CD4-positive, alpha-beta T cell (primary cell): ENCODE data around the gene CACNB2. TPM values are rescaled to one million over a fixed set of nuclear protein-coding genes. Genes with fewer than 3 reads are reported as not detected.
A peak's percentile ranks its signal among the peaks of the same experiment; 100 is the strongest.

Experiments
- ATAC-seq: fragments of 200-7000 bp; cut with Tn5 transposase; one replicate; pipeline ENCODE4 v1.10.0; 2022; ENCODE audit warnings: mild to moderate bottlenecking; ENCODE audit not compliant: poor library complexity
- CTCF ChIA-PET: fragments of 350-600 bp; sonication (Branson Sonifier 250); formaldehyde crosslinking; loops from one replicate; lab custom pipeline; 2021; ENCODE audit warnings: antibody characterized with exemption, inconsistent platforms; lab: Charles Lee
- POLR2A ChIA-PET: fragments of 350-600 bp; sonication (Branson Sonifier 250); formaldehyde crosslinking; loops from one replicate; lab custom pipeline; 2021; ENCODE audit warnings: antibody characterized with exemption, inconsistent platforms; lab: Charles Lee
- DNase-seq, 14 experiments: peaks; one replicate each; pipeline ENCODE4 v3.0.0-alpha.2; 2013 to 2020; ENCODE audit warnings: mixed read lengths in 2 of 14
- H3K27ac ChIP-seq, 2 donors: one replicate each; pipeline versions ENCODE4 v1.5.1 to v1.7.0; 2013; ENCODE audit warnings: low read length in 2 of 2, low read depth in 1 of 2, mild to moderate bottlenecking in 1 of 2
- H3K27me3 ChIP-seq, 2 experiments: 1 replicate in 1 of 2; 2 replicates in 1 of 2; pipeline versions ENCODE4 v1.6.1 to v1.7.0; 2013; ENCODE audit warnings: low read length in 2 of 2, control low read depth in 1 of 2, mild to moderate bottlenecking in 1 of 2, moderate library complexity in 1 of 2; ENCODE audit not compliant: insufficient read depth in 2 of 2, control insufficient read depth in 1 of 2
- H3K36me3 ChIP-seq: one replicate; pipeline ENCODE4 v1.6.1; 2013; ENCODE audit warnings: low read length, control low read depth; ENCODE audit not compliant: insufficient read depth
- H3K4me1 ChIP-seq: one replicate; pipeline ENCODE4 v1.6.1; 2013; ENCODE audit warnings: low read length, control low read depth; ENCODE audit not compliant: insufficient read depth
- H3K4me3 ChIP-seq: one replicate; pipeline ENCODE4 v1.5.1; 2013; ENCODE audit warnings: mild to moderate bottlenecking, low read length, moderate library complexity
- H3K9me3 ChIP-seq, 2 experiments: 1 replicate in 1 of 2; 2 replicates in 1 of 2; pipeline versions ENCODE4 v1.6.1 to v1.7.0; 2013; ENCODE audit warnings: low read length in 2 of 2, mild to moderate bottlenecking in 2 of 2, control low read depth in 1 of 2, moderate library complexity in 1 of 2; ENCODE audit not compliant: control insufficient read depth in 1 of 2, insufficient read depth in 1 of 2
- H3K27ac Mint-ChIP-seq: one replicate; pipeline ENCODE4 v1.8.0; 2020; ENCODE audit warnings: mixed read lengths
- H3K27me3 Mint-ChIP-seq: one replicate; pipeline ENCODE4 v1.8.0; 2021; ENCODE audit warnings: mixed read lengths
- H3K36me3 Mint-ChIP-seq: one replicate; pipeline ENCODE4 v1.8.0; 2021; ENCODE audit warnings: low read depth, mixed read lengths
- H3K4me1 Mint-ChIP-seq: one replicate; pipeline ENCODE4 v1.8.0; 2021; ENCODE audit warnings: low read depth, mixed read lengths
- H3K4me3 Mint-ChIP-seq: one replicate; pipeline ENCODE4 v1.8.0; 2020; ENCODE audit warnings: mild to moderate bottlenecking, mixed read lengths
- H3K9me3 Mint-ChIP-seq: one replicate; pipeline ENCODE4 v1.8.0; 2020; ENCODE audit warnings: mixed read lengths
- CTCF ChIP-seq: fragments of 200-600 bp; IDR thresholded peaks from one replicate; pipeline ENCODE4 v1.8.0; 2022; ENCODE audit warnings: antibody characterized with exemption, mild to moderate bottlenecking
- intact Hi-C, 2 experiments: fragments of 100-400 bp; cut with DNase I in 1 of 2; cut with micrococcal nuclease in 1 of 2; formaldehyde crosslinking; loops; one replicate each; pipeline versions ENCODE4 v1.15.1 to v1.9.0; 2023 to 2025; cut with DNase I, micrococcal nuclease
- total RNA-seq, 174 experiments: library from RNA in 2 of 174; stranded (reverse) in 2 of 174; gene quantifications; one replicate each; pipeline ENCODE4 v1.2.3 and lab custom pipeline; 2021 to 2026

The CACNB2 gene
- total RNA-seq, 2 experiments from 2014 or later: 0.34 TPM; not detected in 1

DNA sequence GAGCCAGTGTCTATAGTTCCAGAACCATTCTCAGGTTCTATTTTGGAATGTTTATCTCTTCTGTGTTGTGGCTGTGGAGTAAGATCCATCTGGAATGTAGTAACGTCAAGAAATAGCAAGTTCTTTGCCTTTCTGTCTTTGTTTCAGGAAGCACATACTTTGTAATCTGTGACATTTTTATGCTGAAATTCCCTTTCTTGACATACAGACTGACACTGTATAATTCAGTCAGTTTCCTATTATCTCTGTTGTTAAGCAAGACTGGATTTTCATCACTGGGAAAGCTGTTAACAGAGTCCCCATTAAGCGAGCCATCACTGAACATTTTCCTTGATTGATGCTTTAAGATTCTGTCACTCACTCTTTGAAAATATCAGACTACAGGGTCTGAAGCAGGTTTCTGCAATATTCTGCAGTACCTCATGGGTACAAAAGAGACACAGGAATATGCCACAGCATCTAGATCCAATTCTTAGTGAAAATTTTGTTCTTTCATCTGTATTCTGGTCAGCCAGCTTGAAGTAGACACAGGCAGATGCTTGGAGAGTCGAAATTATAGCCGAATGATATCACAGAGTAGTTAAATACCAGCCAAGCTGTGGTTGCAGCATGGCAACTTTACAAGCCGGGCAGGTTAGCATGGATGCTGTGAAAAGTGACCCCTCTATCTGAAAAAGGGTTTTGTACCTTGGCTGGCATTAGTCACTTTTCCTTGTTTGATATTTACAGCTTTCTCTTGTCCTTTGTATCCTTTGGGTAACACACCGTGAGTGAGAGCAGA lies 62.6 kb downstream of the CACNB2 start:
- no peaks in the 10 kb centered on the region for H3K4me1 ChIP-seq
- DNase-seq: no peak
- no peak overlapping the region for H3K27ac Mint-ChIP-seq
- no peaks in the 10 kb centered on the region for H3K27me3 ChIP-seq
- ATAC-seq: no peak
- no peaks in the 10 kb centered on the region for H3K9me3 Mint-ChIP-seq
- intact Hi-C loops: no loop called here
- POLR2A ChIA-PET: no interaction called here
- no peaks in the 10 kb centered on the region for H3K36me3 Mint-ChIP-seq
- no peaks in the 10 kb centered on the region for H3K27me3 Mint-ChIP-seq
- no peak overlapping the region for H3K4me3 ChIP-seq
- no peaks in the 10 kb centered on the region for H3K9me3 ChIP-seq
- H3K4me1 Mint-ChIP-seq: peaks cover 15% of the 10 kb centered on the region
- H3K4me3 Mint-ChIP-seq: no peak overlapping the region
- H3K27ac ChIP-seq: no peak overlapping the region
- H3K36me3 ChIP-seq: no peaks in the 10 kb centered on the region
- CTCF ChIA-PET: no interaction called here
- TF ChIP-seq CTCF: no peak

GRCh38 chr10:18203471-18203870 lies 63.2 kb downstream of the CACNB2 start:
- ATAC-seq: no peak
- CTCF ChIA-PET: no interaction called here
- H3K4me3 Mint-ChIP-seq: no peak overlapping the region
- no peak for TF ChIP-seq CTCF
- POLR2A ChIA-PET: no interaction called here
- Histone ChIP-seq H3K4me1 (no peaks in the 10 kb centered on the region), H3K4me3 (no peak overlapping the region), H3K27me3 (no peaks in the 10 kb centered on the region), H3K36me3 (no peaks in the 10 kb centered on the region), H3K9me3 (no peaks in the 10 kb centered on the region), H3K27ac (no peak overlapping the region)
- DNase-seq: no peak
- no peaks in the 10 kb centered on the region for H3K27me3 Mint-ChIP-seq
- peaks cover 15% of the 10 kb centered on the region for H3K4me1 Mint-ChIP-seq
- H3K27ac Mint-ChIP-seq: no peak overlapping the region
- H3K36me3 Mint-ChIP-seq: no peaks in the 10 kb centered on the region
- H3K9me3 Mint-ChIP-seq: no peaks in the 10 kb centered on the region
- intact Hi-C loops: no loop called here

GRCh38 chr10:18204039-18204835 lies 64.0 kb downstream of the CACNB2 start:
- intact Hi-C loops: no loop called here
- Mint-ChIP-seq H3K27me3 (no peaks in the 10 kb centered on the region), H3K36me3 (no peaks in the 10 kb centered on the region), H3K9me3 (no peaks in the 10 kb centered on the region), H3K4me1 (peaks cover 15% of the 10 kb centered on the region), H3K4me3 (no peak overlapping the region), H3K27ac (peak overlapping the region; percentile 22)
- no peak overlapping the region for H3K27ac ChIP-seq
- H3K4me3 ChIP-seq: no peak overlapping the region
- H3K9me3 ChIP-seq: no peaks in the 10 kb centered on the region
- CTCF ChIA-PET: no interaction called here
- H3K4me1 ChIP-seq: no peaks in the 10 kb centered on the region
- ATAC-seq: peak; percentile 69
- no peaks in the 10 kb centered on the region for H3K27me3 ChIP-seq
- no peaks in the 10 kb centered on the region for H3K36me3 ChIP-seq
- TF ChIP-seq CTCF: no peak
- peak in 3 of 14 experiments; percentile 29 to 44 (median 41) for DNase-seq
- POLR2A ChIA-PET: no interaction called here
